Upper lobe of left lung (tissue), 6 donors: ENCODE data around the gene FAM83B. TPM values are rescaled to one million over a fixed set of nuclear protein-coding genes. Genes with fewer than 3 reads are reported as not detected.

Experiments
- ATAC-seq, 2 donors: fragments of 200-7000 bp; cut with Tn5 transposase; one replicate each; pipeline ENCODE4 v1.9.1; 2022; ENCODE audit warnings: mild to moderate bottlenecking in 2 of 2, moderate library complexity in 2 of 2; ENCODE audit not compliant: low FRiP score in 2 of 2
- DNase-seq, 2 donors: peaks; one replicate each; pipeline ENCODE4 v3.0.0-alpha.2; 2019 to 2020
- H3K27ac ChIP-seq, 4 donors: fragments of 200-600 bp; sonication (generic); one replicate each; pipeline ENCODE4 v1.5.1; 2016 to 2019
- H3K27me3 ChIP-seq, 4 donors: fragments of 200-600 bp; sonication (generic); one replicate each; pipeline ENCODE4 v1.5.1; 2017 to 2019
- H3K36me3 ChIP-seq, 4 donors: fragments of 200-600 bp; sonication (generic); one replicate each; pipeline ENCODE4 v1.5.1; 2016 to 2019
- H3K4me1 ChIP-seq, 4 donors: fragments of 200-600 bp; sonication (generic); one replicate each; pipeline ENCODE4 v1.5.1; 2018 to 2019
- H3K4me3 ChIP-seq, 4 donors: fragments of 200-600 bp; sonication (generic); one replicate each; pipeline ENCODE4 v1.5.1; 2017 to 2019; ENCODE audit warnings: mild to moderate bottlenecking in 2 of 4, moderate library complexity in 1 of 4
- H3K9me3 ChIP-seq, 4 donors: fragments of 200-600 bp; sonication (generic); one replicate each; pipeline ENCODE4 v1.5.1; 2018 to 2019
- CTCF ChIP-seq, 6 experiments: fragments of 450-650 bp in 4 of 6; fragments of 200-600 bp in 2 of 6; sonication (generic) in 2 of 6; IDR thresholded peaks; one replicate each; pipeline ENCODE4 v1.5.1; 2016 to 2019; ENCODE audit warnings: antibody characterized with exemption in 6 of 6
- EP300 ChIP-seq, 4 donors: sonication (generic); formaldehyde crosslinking; IDR thresholded peaks; one replicate each; pipeline ENCODE4 v1.5.1; 2017; ENCODE audit warnings: antibody characterized with exemption in 4 of 4, control low read depth in 2 of 4
- POLR2A ChIP-seq, 4 donors: fragments of 450-650 bp; IDR thresholded peaks; one replicate each; pipeline ENCODE4 v1.5.1; 2016 to 2017; ENCODE audit warnings: antibody characterized with exemption in 4 of 4, mild to moderate bottlenecking in 2 of 4
- POLR2AphosphoS5 ChIP-seq, 2 donors: sonication (generic); formaldehyde crosslinking; IDR thresholded peaks; one replicate each; pipeline ENCODE4 v1.5.1; 2017; ENCODE audit warnings: antibody characterized with exemption in 2 of 2
- WGBS, 2 donors: methylation state at CpG; one replicate each; pipeline ENCODE4 v1.1.5; 2017 to 2018; 5-methylcytosine and 5-hydroxymethylcytosine counted together
- total RNA-seq, 6 donors: library from RNA; depleted of rRNA in 4 of 6; stranded (reverse); fragments of >200 nt in 4 of 6; gene quantifications; one replicate each; pipeline versions ENCODE4 v1.1.0 to v1.2.1, GENCODE V29; 2016 to 2021
- donor health status: DM: no; HTN: no; CAD: no; lungs with moderate emphysema.
- donor health status: DM: no; HTN: yes; CAD: no; lungs with severe emphysema.

Gene FAM83B
- total RNA-seq, 6 donors from 2014 or later: 0.29 to 1.5 (median 0.73) TPM; not detected in 2

DNA sequence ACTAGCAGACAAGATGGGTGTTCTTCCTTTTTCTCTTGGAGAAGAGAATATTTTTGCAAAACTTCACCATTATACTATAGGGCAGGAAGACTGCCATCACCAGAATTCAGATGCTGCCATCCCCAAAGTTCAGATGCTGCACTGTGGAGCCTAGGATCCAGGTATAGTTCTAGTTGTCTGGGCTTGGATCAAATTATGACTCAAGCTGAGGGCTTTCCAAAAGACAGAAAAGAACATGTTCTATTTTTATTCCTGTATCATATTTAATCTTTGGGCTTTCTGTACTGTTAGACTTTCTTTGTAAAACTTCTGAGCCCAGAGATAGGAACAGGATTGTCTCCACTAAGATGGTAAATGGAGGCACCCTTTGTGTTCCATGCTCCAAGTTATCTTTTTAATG is 22.0 kb downstream of the FAM83B start:
- ATAC-seq (no peak), DNase-seq (no peak)
- Histone ChIP-seq H3K36me3 (no peaks in the 10 kb centered on the region), H3K27me3 (no peaks in the 10 kb centered on the region), H3K9me3 (no peaks in the 10 kb centered on the region), H3K4me3 (no peak overlapping the region), H3K4me1 (no peaks in the 10 kb centered on the region), H3K27ac (no peak overlapping the region)
- TF ChIP-seq POLR2AphosphoS5 (IDR thresholded peaks at IDR 0.05): no peak
- TF ChIP-seq EP300 (IDR thresholded peaks at IDR 0.05): no peak
- TF ChIP-seq POLR2A (IDR thresholded peaks at IDR 0.05): no peak
- TF ChIP-seq CTCF (IDR thresholded peaks at IDR 0.05): no peak

- no peaks in the 10 kb centered on the region for H3K36me3 ChIP-seq
- H3K27ac ChIP-seq: no peak overlapping the region
- no peak overlapping the region for H3K4me3 ChIP-seq
- ATAC-seq (no peak), DNase-seq (no peak)
- no peaks in the 10 kb centered on the region for H3K9me3 ChIP-seq
- 52 to 62% methylated on average over 1 of the region's 1 CpG for WGBS, 2 donors
- H3K27me3 ChIP-seq: no peaks in the 10 kb centered on the region
- TF ChIP-seq CTCF (IDR thresholded peaks at IDR 0.05) (no peak), EP300 (IDR thresholded peaks at IDR 0.05) (no peak), POLR2AphosphoS5 (IDR thresholded peaks at IDR 0.05) (no peak), POLR2A (IDR thresholded peaks at IDR 0.05) (no peak)
- no peaks in the 10 kb centered on the region for H3K4me1 ChIP-seq
These were observed 27.0 kb downstream of the FAM83B start for GRCh38 chr6:54873599-54873998.

GRCh38 chr6:54874349-54875048 is 27.9 kb downstream of the FAM83B start:
- Histone ChIP-seq H3K27ac (no peak overlapping the region), H3K4me1 (no peaks in the 10 kb centered on the region), H3K4me3 (no peak overlapping the region), H3K36me3 (no peaks in the 10 kb centered on the region), H3K27me3 (no peaks in the 10 kb centered on the region), H3K9me3 (no peaks in the 10 kb centered on the region)
- WGBS, 2 donors: 72 to 89% methylated on average over 2 of the region's 2 CpGs
- TF ChIP-seq EP300 (IDR thresholded peaks at IDR 0.05): no peak
- no peak for DNase-seq
- ATAC-seq: no peak

DNA sequence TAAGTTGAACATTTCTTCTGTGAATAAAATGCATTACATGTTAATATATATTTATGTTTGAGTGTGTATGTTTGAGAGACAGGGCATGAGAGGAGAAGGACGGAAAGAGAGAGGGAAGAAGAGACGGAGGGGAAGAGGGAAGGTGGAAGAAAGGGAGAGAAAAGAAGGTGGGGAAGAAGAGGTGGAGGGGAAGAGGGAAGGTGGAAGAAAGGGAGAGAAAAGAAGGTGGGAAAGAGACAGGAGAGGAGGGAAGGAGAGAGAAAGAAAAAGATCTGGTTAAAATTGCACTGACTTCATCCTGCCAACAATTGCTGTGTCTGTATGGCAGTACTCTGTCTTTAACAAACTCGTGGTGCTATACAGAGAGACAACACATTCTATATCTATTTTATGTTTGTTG is 29.0 kb downstream of the FAM83B start:
- Histone ChIP-seq H3K36me3 (no peaks in the 10 kb centered on the region), H3K9me3 (no peaks in the 10 kb centered on the region), H3K4me3 (no peak overlapping the region), H3K27me3 (no peaks in the 10 kb centered on the region), H3K27ac (no peak overlapping the region), H3K4me1 (no peaks in the 10 kb centered on the region)
- ATAC-seq (no peak), DNase-seq (no peak)
- WGBS, 2 donors: 68 to 72% methylated on average over 3 of the region's 3 CpGs
- TF ChIP-seq POLR2A (IDR thresholded peaks at IDR 0.05) (no peak), POLR2AphosphoS5 (IDR thresholded peaks at IDR 0.05) (no peak), EP300 (IDR thresholded peaks at IDR 0.05) (no peak)

- H3K27ac ChIP-seq: no peak overlapping the region
- H3K9me3 ChIP-seq: no peaks in the 10 kb centered on the region
- WGBS, 2 donors: 85 to 86% methylated on average over 8 of the region's 8 CpGs
- DNase-seq (no peak), ATAC-seq (no peak)
- no peaks in the 10 kb centered on the region for H3K36me3 ChIP-seq
- no peaks in the 10 kb centered on the region for H3K4me1 ChIP-seq
- TF ChIP-seq CTCF (IDR thresholded peaks at IDR 0.05): no peak
- TF ChIP-seq EP300 (IDR thresholded peaks at IDR 0.05): no peak
- TF ChIP-seq POLR2AphosphoS5 (IDR thresholded peaks at IDR 0.05): no peak
- no peak for TF ChIP-seq POLR2A (IDR thresholded peaks at IDR 0.05)
- H3K27me3 ChIP-seq: no peaks in the 10 kb centered on the region
- H3K4me3 ChIP-seq: no peak overlapping the region
These were observed 29.8 kb downstream of the FAM83B start for GRCh38 chr6:54876365-54876764.

DNA sequence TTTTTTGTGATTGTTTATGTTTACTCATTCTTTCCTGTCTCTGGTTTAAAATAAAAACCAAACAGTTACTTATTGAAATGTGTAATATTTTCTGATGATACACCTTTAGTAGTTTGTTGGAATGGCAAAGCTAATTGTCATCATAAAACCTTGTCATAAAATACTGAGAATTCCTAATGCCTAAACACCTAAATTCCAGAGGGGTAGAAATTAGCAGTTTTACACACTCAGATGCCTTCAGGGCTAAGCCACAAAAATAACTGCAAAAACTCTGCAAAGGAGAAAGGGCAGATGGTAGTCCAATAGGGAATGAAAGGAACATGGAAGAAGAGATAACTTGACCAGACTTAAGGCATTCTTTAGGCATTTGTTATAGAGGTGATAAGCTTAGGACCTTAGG is 30.3 kb downstream of the FAM83B start:
- Histone ChIP-seq H3K27me3 (no peaks in the 10 kb centered on the region), H3K4me3 (no peak overlapping the region), H3K36me3 (no peaks in the 10 kb centered on the region), H3K9me3 (no peaks in the 10 kb centered on the region), H3K27ac (no peak overlapping the region), H3K4me1 (no peaks in the 10 kb centered on the region)
- ATAC-seq (no peak), DNase-seq (no peak)
- no peak for TF ChIP-seq EP300 (IDR thresholded peaks at IDR 0.05)
- no peak for TF ChIP-seq POLR2A (IDR thresholded peaks at IDR 0.05)
- no peak for TF ChIP-seq POLR2AphosphoS5 (IDR thresholded peaks at IDR 0.05)
- TF ChIP-seq CTCF (IDR thresholded peaks at IDR 0.05): no peak
